Colonic mucosa (tissue), 4 donors: ENCODE results near the gene KREMEN2. TPM values are rescaled to one million over a fixed set of nuclear protein-coding genes. Genes with fewer than 3 reads are reported as not detected.

ENCODE experiments used
- DNase-seq: peaks from one replicate; pipeline ENCODE4 v3.0.0-alpha.2; 2020
- H3K27ac ChIP-seq: fragments of 200-600 bp; one replicate; pipeline ENCODE4 v1.8.0; 2021
- H3K27me3 ChIP-seq: fragments of 200-600 bp; one replicate; pipeline ENCODE4 v1.8.0; 2021
- H3K36me3 ChIP-seq: fragments of 200-600 bp; one replicate; pipeline ENCODE4 v1.8.0; 2021
- H3K4me1 ChIP-seq: fragments of 200-600 bp; one replicate; pipeline ENCODE4 v1.8.0; 2021; ENCODE audit warnings: mild to moderate bottlenecking
- H3K4me3 ChIP-seq: fragments of 200-600 bp; one replicate; pipeline ENCODE4 v1.8.0; 2021
- H3K9ac ChIP-seq, 2 donors: one replicate each; pipeline ENCODE4 v1.7.0; 2013; ENCODE audit warnings: control low read depth in 2 of 2, low read depth in 2 of 2, low read length in 2 of 2
- H3K9me3 ChIP-seq: fragments of 200-600 bp; one replicate; pipeline ENCODE4 v1.8.0; 2021
- CTCF ChIP-seq: fragments of 200-600 bp; IDR thresholded peaks from one replicate; pipeline ENCODE4 v1.8.0; 2022; ENCODE audit warnings: antibody characterized with exemption, mild to moderate bottlenecking
- intact Hi-C: fragments of 100-400 bp; cut with DNase I; formaldehyde crosslinking; loops from one replicate; pipeline ENCODE4 v1.14.1; 2022
- total RNA-seq, 2 donors: library from RNA; stranded (reverse); fragmentation: NEBNext Ultra II Directional in 1 of 2; extraction: Animal tissue kit (Norgen Biotek cat#: 25700) in 1 of 2; gene quantifications; one replicate each; pipeline ENCODE4 v1.2.1, GENCODE V29; 2021
- donor health status: healthy.
- donor health status: DM: no; HTN: no; CAD: no.
- donor health status: DM: no; HTN: no; CAD: no.

Gene KREMEN2
- total RNA-seq, 2 donors from 2014 or later = 1.4 to 1.5 TPM

- H3K27me3 ChIP-seq = no peaks in the 10 kb centered on the region
- no peak overlapping the region for H3K4me3 ChIP-seq
- H3K27ac ChIP-seq = no peak overlapping the region
- no peak for TF ChIP-seq CTCF
- H3K36me3 ChIP-seq = no peaks in the 10 kb centered on the region
- peak; percentile 71 for DNase-seq
- intact Hi-C loops = no loop called here
- no peaks in the 10 kb centered on the region for H3K9me3 ChIP-seq
- H3K4me1 ChIP-seq = peaks cover 4% of the 10 kb centered on the region
- H3K9ac ChIP-seq = no peak overlapping the region
Measured at GRCh38 chr16:2977440-2977839, 13.4 kb downstream of the KREMEN2 start.

- intact Hi-C loops = no loop called here
- Histone ChIP-seq H3K27ac (no peak overlapping the region), H3K27me3 (no peaks in the 10 kb centered on the region), H3K9ac (peak overlapping the region in 1 of 2 donors; percentile 38), H3K4me3 (peak overlapping the region; percentile 84), H3K9me3 (no peaks in the 10 kb centered on the region), H3K4me1 (peaks cover 7% of the 10 kb centered on the region), H3K36me3 (no peaks in the 10 kb centered on the region)
- no peak for TF ChIP-seq CTCF
- peak; percentile 46 for DNase-seq
Measured at GRCh38 chr16:2979669-2980226, 15.7 kb downstream of the KREMEN2 start.

- no peaks in the 10 kb centered on the region for H3K36me3 ChIP-seq
- intact Hi-C loops = no loop called here
- peak; percentile 93 for DNase-seq
- no peak for TF ChIP-seq CTCF
- H3K9ac ChIP-seq = peak within 1 kb of the TSS; percentile 90 to 100
- peak within 1 kb of the TSS; percentile 84 for H3K4me3 ChIP-seq
- H3K27ac ChIP-seq = peak within 1 kb of the TSS; percentile 69
- no peaks in the 10 kb centered on the region for H3K9me3 ChIP-seq
- peaks cover 7% of the 10 kb centered on the region for H3K4me1 ChIP-seq
- H3K27me3 ChIP-seq = no peaks in the 10 kb centered on the region
Measured at GRCh38 chr16:2980227-2981176, 16.4 kb downstream of the KREMEN2 start, which contains the start of gene PKMYT1. TSS of gene PKMYT1 (minus strand) at chr16:2980446. CDS start at chr16:2979657, 789 bp downstream.

GRCh38 chr16:2981177-2981898 is 17.3 kb downstream of the KREMEN2 start:
- intact Hi-C loops = no loop called here
- DNase-seq = peak; percentile 40
- Histone ChIP-seq H3K4me1 (peaks cover 7% of the 10 kb centered on the region), H3K4me3 (peak overlapping the region; percentile 84), H3K9ac (peak overlapping the region in 1 of 2 donors; percentile 90), H3K27ac (no peak overlapping the region), H3K9me3 (no peaks in the 10 kb centered on the region), H3K36me3 (no peaks in the 10 kb centered on the region), H3K27me3 (no peaks in the 10 kb centered on the region)
- no peak for TF ChIP-seq CTCF

- no peaks in the 10 kb centered on the region for H3K27me3 ChIP-seq
- H3K9ac ChIP-seq = no peak overlapping the region
- no peaks in the 10 kb centered on the region for H3K9me3 ChIP-seq
- no peak for DNase-seq
- no peaks in the 10 kb centered on the region for H3K36me3 ChIP-seq
- H3K27ac ChIP-seq = no peak overlapping the region
- intact Hi-C loops = no loop called here
- H3K4me1 ChIP-seq = peaks cover 7% of the 10 kb centered on the region
- no peak for TF ChIP-seq CTCF
- H3K4me3 ChIP-seq = no peak overlapping the region
Measured at GRCh38 chr16:2981899-2982250, 17.8 kb downstream of the KREMEN2 start.
